ENCODE measurements around the gene TMEM119. TPM values are rescaled to one million over a fixed set of nuclear protein-coding genes. Genes with fewer than 3 reads are reported as not detected.

TMEM119 gene
- total RNA-seq, 1 donor from 2014 or later, result 34.4 TPM

DNA sequence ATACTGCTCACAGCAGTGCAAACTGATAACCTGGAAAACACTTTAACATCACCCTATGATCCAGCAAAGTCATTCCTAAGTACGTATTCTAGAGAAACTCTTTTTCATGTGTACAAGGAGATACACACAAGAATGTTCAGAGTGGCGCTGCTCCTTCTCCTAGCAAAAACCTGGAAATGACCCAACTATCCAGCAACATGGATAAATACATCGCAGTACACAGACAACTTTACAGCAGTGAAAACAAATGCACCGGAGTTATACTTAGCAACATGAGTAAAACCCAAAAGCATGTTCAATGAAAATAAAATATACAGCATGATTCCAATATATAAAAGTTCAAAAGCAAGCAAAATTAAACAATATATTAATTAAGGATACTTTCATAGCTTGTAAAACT is 55.6 kb downstream of the TMEM119 start:
- DNase-seq (ENCODE audit: low read depth), result no peak

Small RNAs within 50 kb of the gene (microRNA-seq; reads per million reads assigned to microRNA genes)
- gene MIR4496, result not detected

Other genes with a start within 250 kb of the TMEM119 start
- gene FICD, start 82.8 kb downstream of the TMEM119 start, total RNA-seq, result 3.9 and 4.7 TPM in 2 replicates
- gene SART3, start 36.9 kb downstream of the TMEM119 start, total RNA-seq, result 39.6 and 43.0 TPM in 2 replicates
- gene ISCU, start 35.5 kb downstream of the TMEM119 start, total RNA-seq, result 129 and 149 TPM in 2 replicates
- 2.4 and 2.9 TPM in 2 replicates for gene SELPLG, start 35.8 kb upstream of the TMEM119 start, total RNA-seq
- gene CORO1C, start 133.4 kb upstream of the TMEM119 start, total RNA-seq, result 80.3 and 85.3 TPM in 2 replicates

All from myocyte (in vitro differentiated cells).